ENCODE results near the gene TMEM223.

TMEM223 gene

DNA sequence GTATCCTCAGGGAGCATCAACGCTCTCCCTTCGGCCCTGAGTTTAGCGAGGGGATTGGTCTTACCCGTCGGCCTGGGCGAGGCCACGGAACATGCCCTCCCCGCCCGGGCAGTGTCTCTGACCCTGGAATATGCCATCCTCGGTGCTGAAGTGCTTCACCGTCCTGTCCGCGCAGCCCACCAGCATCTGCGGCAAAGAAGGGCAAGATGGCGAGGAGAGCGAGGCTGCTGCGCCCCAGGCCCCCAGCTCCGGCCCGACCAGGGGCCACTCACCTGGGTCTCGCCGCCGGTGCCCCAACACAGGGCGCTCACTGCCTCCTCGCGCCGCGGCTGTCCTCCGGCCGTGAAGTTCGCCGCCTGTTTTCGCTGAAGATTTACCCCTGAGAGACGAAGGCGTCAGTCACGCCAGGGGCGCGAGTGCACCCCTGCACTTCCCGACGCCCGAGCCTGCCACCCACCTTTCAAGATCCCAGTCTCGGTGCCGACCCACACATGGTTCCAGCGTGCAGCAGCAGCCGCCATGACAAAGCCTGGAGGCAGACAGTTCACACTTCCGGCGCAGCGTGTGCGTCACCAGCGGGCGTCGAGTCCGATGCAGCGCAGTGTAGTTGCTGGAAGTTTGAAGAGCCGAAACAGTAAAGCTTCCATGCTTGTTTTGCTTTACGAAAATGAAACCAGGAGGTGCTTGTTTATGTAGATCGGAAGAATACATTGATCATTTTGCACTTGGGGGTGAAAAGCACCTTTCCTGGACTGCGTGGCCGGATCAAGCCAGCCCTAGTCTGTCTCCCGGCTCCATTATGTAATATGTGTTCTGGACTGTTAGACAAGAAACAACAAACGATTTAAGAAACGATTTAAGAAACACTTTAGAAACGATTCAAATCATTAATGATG lies 47.5 kb upstream of the TMEM223 start, which contains the start of gene WDR74 (continued):
- TF ChIP-seq, protein P1, sequence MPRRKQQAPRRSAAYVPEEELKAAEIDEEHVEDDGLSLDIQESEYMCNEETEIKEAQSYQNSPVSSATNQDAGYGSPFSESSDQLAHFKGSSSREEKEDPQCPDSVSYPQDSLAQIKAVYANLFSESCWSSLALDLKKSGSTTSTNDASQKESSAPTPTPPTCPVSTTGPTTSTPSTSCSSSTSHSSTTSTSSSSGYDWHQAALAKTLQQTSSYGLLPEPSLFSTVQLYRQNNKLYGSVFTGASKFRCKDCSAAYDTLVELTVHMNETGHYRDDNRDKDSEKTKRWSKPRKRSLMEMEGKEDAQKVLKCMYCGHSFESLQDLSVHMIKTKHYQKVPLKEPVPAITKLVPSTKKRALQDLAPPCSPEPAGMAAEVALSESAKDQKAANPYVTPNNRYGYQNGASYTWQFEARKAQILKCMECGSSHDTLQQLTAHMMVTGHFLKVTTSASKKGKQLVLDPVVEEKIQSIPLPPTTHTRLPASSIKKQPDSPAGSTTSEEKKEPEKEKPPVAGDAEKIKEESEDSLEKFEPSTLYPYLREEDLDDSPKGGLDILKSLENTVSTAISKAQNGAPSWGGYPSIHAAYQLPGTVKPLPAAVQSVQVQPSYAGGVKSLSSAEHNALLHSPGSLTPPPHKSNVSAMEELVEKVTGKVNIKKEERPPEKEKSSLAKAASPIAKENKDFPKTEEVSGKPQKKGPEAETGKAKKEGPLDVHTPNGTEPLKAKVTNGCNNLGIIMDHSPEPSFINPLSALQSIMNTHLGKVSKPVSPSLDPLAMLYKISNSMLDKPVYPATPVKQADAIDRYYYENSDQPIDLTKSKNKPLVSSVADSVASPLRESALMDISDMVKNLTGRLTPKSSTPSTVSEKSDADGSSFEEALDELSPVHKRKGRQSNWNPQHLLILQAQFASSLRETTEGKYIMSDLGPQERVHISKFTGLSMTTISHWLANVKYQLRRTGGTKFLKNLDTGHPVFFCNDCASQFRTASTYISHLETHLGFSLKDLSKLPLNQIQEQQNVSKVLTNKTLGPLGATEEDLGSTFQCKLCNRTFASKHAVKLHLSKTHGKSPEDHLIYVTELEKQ (tag by site-specific recombination; IDR thresholded peaks at IDR 0.05; ENCODE audit: borderline replicate concordance), result no peak
- TF ChIP-seq ZNF202 (tag by site-specific recombination; IDR thresholded peaks at IDR 0.05; ENCODE audit: borderline replicate concordance) (no peak), ZFP3 (tag by site-specific recombination; IDR thresholded peaks at IDR 0.05; ENCODE audit: low read depth) (no peak), ZSCAN23 (tag by site-specific recombination; IDR thresholded peaks at IDR 0.05) (no peak), GFI1B (tag by site-specific recombination; IDR thresholded peaks at IDR 0.05) (no peak), SP2 (tag by site-specific recombination; IDR thresholded peaks at IDR 0.05) (peak; percentile 48), KLF16 (tag by site-specific recombination; IDR thresholded peaks at IDR 0.05) (peak; percentile 57), ZNF24 (tag by site-specific recombination; IDR thresholded peaks at IDR 0.05) (peak; percentile 56; the same call in 1 of the 2 replicates), ZNF777 (tag by site-specific recombination; IDR thresholded peaks at IDR 0.05; ENCODE audit: borderline replicate concordance) (no peak), FEZF1 (tag by site-specific recombination; IDR thresholded peaks at IDR 0.05) (peak; percentile 12; the same call in 1 of the 2 replicates), ZBTB17 (tag by site-specific recombination; IDR thresholded peaks at IDR 0.05) (peak; percentile 83), ZIC2 (tag by site-specific recombination; IDR thresholded peaks at IDR 0.05) (peak; percentile 10; the same call in 1 of the 2 replicates), GLI4 (tag by site-specific recombination; IDR thresholded peaks at IDR 0.05) (no peak), ZNF169 (tag by site-specific recombination; IDR thresholded peaks at IDR 0.05) (no peak), ZNF792 (tag by site-specific recombination; IDR thresholded peaks at IDR 0.05) (no peak), HOXA7 (CRISPR knock-in tag; IDR thresholded peaks at IDR 0.05; ENCODE audit: borderline replicate concordance) (no peak), ZNF510 (tag by site-specific recombination; IDR thresholded peaks at IDR 0.05; ENCODE audit: insufficient replicate concordance) (no peak), SP7 (tag by site-specific recombination; IDR thresholded peaks at IDR 0.05) (peak; percentile 61), ZNF544 (tag by site-specific recombination; IDR thresholded peaks at IDR 0.05) (no peak), ZNF239 (tag by site-specific recombination; IDR thresholded peaks at IDR 0.05) (no peak), HOXD13 (CRISPR knock-in tag; IDR thresholded peaks at IDR 0.05; ENCODE audit: borderline replicate concordance) (no peak), ZNF302 (tag by site-specific recombination; IDR thresholded peaks at IDR 0.05; ENCODE audit: low read depth) (no peak), ZNF23 (tag by site-specific recombination; IDR thresholded peaks at IDR 0.05; ENCODE audit: borderline replicate concordance) (no peak), ZNF555 (tag by site-specific recombination; conservative IDR thresholded peaks at IDR 0.05) (no peak), ZNF423 (tag by site-specific recombination; IDR thresholded peaks at IDR 0.05) (no peak), ZNF426 (tag by site-specific recombination; IDR thresholded peaks at IDR 0.05) (no peak), PRDM1 (tag by site-specific recombination; IDR thresholded peaks at IDR 0.05) (no peak)
- TF ChIP-seq, protein P2, sequence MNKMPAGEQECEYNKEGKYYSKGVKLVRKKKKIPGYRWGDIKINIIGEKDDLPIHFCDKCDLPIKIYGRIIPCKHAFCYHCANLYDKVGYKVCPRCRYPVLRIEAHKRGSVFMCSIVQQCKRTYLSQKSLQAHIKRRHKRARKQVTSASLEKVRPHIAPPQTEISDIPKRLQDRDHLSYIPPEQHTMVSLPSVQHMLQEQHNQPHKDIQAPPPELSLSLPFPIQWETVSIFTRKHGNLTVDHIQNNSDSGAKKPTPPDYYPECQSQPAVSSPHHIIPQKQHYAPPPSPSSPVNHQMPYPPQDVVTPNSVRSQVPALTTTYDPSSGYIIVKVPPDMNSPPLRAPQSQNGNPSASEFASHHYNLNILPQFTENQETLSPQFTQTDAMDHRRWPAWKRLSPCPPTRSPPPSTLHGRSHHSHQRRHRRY (tag by site-specific recombination; IDR thresholded peaks at IDR 0.05), result no peak
- TF ChIP-seq, protein P3, sequence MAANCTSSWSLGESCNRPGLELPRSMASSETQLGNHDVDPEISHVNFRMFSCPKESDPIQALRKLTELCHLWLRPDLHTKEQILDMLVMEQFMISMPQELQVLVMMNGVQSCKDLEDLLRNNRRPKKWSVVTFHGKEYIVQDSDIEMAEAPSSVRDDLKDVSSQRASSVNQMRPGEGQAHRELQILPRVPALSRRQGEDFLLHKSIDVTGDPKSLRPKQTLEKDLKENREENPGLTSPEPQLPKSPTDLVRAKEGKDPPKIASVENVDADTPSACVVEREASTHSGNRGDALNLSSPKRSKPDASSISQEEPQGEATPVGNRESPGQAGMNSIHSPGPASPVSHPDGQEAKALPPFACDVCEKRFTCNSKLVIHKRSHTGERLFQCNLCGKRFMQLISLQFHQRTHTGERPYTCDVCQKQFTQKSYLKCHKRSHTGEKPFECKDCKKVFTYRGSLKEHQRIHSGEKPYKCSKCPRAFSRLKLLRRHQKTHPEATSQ (tag by site-specific recombination; IDR thresholded peaks at IDR 0.05), result no peak
- TF ChIP-seq, protein P4, sequence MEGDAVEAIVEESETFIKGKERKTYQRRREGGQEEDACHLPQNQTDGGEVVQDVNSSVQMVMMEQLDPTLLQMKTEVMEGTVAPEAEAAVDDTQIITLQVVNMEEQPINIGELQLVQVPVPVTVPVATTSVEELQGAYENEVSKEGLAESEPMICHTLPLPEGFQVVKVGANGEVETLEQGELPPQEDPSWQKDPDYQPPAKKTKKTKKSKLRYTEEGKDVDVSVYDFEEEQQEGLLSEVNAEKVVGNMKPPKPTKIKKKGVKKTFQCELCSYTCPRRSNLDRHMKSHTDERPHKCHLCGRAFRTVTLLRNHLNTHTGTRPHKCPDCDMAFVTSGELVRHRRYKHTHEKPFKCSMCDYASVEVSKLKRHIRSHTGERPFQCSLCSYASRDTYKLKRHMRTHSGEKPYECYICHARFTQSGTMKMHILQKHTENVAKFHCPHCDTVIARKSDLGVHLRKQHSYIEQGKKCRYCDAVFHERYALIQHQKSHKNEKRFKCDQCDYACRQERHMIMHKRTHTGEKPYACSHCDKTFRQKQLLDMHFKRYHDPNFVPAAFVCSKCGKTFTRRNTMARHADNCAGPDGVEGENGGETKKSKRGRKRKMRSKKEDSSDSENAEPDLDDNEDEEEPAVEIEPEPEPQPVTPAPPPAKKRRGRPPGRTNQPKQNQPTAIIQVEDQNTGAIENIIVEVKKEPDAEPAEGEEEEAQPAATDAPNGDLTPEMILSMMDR (tag by site-specific recombination; IDR thresholded peaks at IDR 0.05), result no peak
- TF ChIP-seq, protein P5, sequence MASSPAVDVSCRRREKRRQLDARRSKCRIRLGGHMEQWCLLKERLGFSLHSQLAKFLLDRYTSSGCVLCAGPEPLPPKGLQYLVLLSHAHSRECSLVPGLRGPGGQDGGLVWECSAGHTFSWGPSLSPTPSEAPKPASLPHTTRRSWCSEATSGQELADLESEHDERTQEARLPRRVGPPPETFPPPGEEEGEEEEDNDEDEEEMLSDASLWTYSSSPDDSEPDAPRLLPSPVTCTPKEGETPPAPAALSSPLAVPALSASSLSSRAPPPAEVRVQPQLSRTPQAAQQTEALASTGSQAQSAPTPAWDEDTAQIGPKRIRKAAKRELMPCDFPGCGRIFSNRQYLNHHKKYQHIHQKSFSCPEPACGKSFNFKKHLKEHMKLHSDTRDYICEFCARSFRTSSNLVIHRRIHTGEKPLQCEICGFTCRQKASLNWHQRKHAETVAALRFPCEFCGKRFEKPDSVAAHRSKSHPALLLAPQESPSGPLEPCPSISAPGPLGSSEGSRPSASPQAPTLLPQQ (tag by site-specific recombination; IDR thresholded peaks at IDR 0.05), result no peak
